HG02970 (cell line): Measurements from ENCODE around the gene ATF7.

Experiments
- ATAC-seq: cut with Tn5 transposase; IDR thresholded peaks from one replicate; pipeline ENCODE4 v1.9.1; 2021; ENCODE audit warnings: mild to moderate bottlenecking, moderate library complexity, moderate number of reproducible peaks; ENCODE audit not compliant: unreplicated experiment, low FRiP score

ATF7 gene

GRCh38 chr12:53467880-53468279, 158.3 kb downstream of the ATF7 start:
- ATAC-seq = no peak

- no peak for ATAC-seq
Observed at GRCh38 chr12:53467082-53467481, 159.1 kb downstream of the ATF7 start.

GRCh38 chr12:53466640-53467039, 159.5 kb downstream of the ATF7 start:
- no peak for ATAC-seq

GRCh38 chr12:53465679-53466078, 160.5 kb downstream of the ATF7 start:
- no peak for ATAC-seq

GRCh38 chr12:53464685-53465418, 161.3 kb downstream of the ATF7 start:
- ATAC-seq = no peak

- no peak for ATAC-seq
Observed at GRCh38 chr12:53463802-53464560, 162.2 kb downstream of the ATF7 start.

GRCh38 chr12:53462935-53463334, 163.2 kb downstream of the ATF7 start:
- no peak for ATAC-seq

- no peak for ATAC-seq
Observed at GRCh38 chr12:53461591-53461990, 164.6 kb downstream of the ATF7 start.

- ATAC-seq = no peak
Observed at GRCh38 chr12:53461059-53461458, 165.1 kb downstream of the ATF7 start.

GRCh38 chr12:53459097-53459496, 167.1 kb downstream of the ATF7 start:
- no peak for ATAC-seq
